GM18517 (cell line): ENCODE results near the gene KCTD1.
A peak's percentile ranks its signal among the peaks of the same experiment; 100 is the strongest.
"Not testable (repeated sequence)": the region's sequence is repeated elsewhere in the genome, so short reads cannot be mapped to it uniquely, and the experiment has no call there.

Experiments used
- ATAC-seq: cut with Tn5 transposase; IDR thresholded peaks from one replicate; pipeline ENCODE4 v1.9.1; 2021; ENCODE audit warnings: mild to moderate bottlenecking, moderate library complexity; ENCODE audit not compliant: unreplicated experiment

Gene KCTD1

DNA sequence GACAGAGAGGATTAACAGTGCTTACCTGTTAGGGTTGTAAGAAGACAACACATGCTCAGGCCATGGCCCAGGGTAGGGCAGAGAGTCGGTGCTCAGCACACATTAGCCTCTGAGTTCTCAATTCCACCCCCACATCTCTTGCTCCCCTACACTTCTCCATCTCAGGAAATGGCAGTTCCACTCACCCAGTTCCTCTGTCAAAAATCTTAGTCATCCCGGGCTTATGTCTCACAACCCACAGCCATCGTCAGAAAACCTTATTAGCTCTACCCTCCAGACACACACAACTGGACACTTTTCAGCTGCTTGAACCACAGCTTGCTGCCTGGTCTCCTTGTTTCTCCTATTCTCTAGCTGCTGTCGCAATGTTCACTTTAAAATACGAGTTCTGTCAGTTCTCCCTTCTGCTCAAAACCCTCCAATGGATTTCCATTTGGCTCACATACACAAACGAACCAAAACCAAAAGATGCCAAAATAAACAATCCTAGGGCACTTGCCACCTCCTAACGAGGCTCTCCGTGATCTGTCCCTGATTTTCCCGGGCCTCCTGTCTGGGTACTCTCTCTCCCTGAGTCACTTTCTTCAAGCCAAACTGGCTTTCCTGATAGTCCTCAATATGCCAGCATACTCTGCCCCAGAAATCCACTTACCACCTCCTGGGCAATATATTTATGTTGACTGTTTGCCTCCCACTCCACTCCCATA, 89.7 kb downstream of the KCTD1 start:
- ATAC-seq = peak; percentile 54

GRCh38 chr18:26457611-26458353, 90.6 kb downstream of the KCTD1 start:
- no peak for ATAC-seq

- no peak for ATAC-seq
Measured at GRCh38 chr18:26457195-26457594, 91.2 kb downstream of the KCTD1 start.

GRCh38 chr18:26456070-26456491, 92.3 kb downstream of the KCTD1 start:
- no peak for ATAC-seq

DNA sequence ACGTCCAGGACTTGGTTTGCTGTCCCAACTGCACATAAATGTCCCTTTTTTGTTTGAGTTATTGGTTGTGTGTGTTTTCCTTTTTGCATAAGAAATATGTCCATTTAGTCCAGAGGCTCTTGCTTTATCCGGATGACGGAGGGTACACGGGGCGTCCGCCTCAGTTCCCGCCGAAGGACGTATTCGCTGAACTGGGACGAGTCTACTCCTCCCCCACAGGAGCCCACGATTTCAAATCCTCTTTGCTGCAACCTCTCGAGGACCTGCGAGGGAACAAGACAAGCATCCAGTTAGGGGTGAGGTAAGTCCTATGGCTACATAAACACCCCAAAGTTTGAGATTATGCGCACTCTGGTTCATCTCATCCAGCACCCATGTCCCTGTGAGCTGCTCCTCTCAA, 92.7 kb downstream of the KCTD1 start:
- ATAC-seq = no peak

DNA sequence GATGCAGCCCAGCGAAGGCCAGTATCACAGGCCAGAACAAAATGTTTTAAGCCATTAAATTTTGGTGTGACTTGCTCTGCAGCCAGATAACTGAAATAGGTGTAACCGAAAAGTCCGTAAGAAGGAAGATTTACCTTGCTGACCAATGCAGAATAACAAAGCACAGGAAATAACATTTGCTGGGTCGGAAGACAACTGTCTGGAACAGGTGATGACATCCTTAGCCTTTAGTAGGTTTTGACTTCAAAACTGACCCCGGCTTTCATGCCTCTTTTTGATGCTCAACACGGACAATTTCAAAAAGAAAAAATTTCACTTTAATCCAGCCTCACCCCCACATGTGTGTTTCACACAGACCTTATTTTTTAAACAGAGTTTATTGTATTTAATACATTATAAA, 93.7 kb downstream of the KCTD1 start:
- ATAC-seq = no peak

DNA sequence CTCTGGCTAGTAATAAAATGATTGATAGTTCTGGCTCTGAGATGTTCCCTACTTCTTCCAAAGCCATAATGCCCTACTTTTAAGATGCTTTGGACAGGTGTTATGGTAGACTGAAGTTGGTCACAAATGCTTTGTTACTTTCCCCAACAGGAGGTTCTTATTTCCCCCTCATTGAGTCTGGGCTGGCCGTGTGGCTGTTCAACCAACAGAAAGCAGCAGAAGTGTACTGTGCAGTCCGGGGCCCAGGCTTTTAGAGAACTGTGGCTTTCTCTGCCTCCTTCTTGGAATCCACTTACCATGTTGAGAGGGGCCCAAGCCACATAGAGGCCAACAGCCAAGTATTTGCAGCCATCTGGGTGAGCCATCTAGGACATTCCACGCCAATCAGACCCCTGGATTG, 94.2 kb downstream of the KCTD1 start:
- ATAC-seq = no peak

- peak; percentile 42 for ATAC-seq
Measured at GRCh38 chr18:26453386-26453901, 94.9 kb downstream of the KCTD1 start.

DNA sequence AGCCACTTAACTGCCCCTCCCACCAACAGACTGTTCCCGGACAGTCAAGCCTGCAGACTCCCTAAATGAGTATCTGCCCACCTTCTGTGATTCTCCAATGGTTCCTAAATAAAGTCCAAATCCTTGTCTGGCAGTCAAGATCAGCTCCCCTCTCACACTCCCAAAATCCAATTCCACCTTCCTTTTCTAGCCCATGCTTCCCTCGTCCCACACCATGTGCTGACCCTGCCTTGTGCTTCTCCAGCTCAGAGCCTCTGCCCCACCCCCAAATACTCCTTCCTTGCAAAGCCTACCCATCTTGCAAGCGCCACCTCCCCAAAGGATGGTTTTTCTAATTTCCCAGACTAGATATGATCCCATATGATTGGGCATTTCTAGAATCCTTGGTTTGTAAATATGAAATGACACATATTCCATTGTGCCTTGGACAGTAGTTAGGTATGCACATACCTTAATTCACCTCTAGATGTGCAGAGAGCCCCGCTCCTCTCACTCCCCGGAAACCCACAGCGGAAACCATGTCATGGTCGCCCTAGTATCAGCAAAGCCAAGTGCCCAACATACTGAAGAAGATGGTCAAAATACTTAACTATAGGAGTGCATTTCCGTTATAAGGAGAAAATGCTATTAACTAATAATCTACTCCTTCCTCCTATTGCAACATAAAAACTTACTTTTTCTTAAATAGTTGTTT, 97.2 kb downstream of the KCTD1 start:
- no peak for ATAC-seq

- peak; percentile 53 for ATAC-seq
Measured at GRCh38 chr18:26448714-26449159, 99.6 kb downstream of the KCTD1 start.

- no peak for ATAC-seq
Measured at GRCh38 chr18:26443853-26444252, 104.5 kb downstream of the KCTD1 start.

DNA sequence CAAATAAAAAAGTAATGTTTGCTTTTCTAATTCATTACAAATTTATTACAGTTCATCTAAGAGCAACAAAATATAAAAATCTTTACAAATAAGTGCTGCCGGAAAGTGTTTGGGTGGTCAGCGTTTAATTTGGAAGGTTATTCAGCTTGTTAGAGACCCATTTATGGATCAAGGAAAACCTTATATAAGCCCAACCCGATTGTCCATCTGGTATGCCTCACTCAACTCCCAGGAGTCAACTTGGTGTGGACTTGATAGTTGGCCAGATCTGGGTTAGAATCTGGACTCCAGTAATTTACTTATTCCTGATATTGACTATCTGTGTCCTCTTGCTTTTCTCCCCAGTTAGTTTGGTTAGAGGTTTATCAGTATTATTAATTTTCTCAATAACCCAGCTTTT, 106.2 kb downstream of the KCTD1 start:
- no peak for ATAC-seq

GRCh38 chr18:26440644-26441043, 107.7 kb downstream of the KCTD1 start:
- no peak for ATAC-seq

DNA sequence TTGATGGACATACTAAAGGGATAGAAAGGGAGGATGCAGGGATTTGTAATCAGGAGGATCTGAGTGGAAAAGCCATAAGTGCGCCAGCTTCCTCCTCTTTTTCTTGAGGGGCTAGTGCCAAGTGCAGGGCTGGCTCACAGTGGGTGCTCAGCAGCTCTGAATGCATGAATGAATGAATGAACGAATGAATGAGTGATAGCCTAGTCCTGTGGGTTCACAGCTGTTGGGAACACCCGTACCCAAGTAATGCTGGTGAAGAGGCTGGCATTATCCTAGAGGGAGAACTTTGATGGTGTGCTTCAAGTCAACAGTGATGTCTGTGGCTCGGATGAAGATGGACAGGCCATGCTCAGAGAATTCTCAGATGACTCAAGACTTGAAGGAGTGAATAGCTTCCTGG, 108.8 kb downstream of the KCTD1 start:
- no peak for ATAC-seq

GRCh38 chr18:26438980-26439379, 109.4 kb downstream of the KCTD1 start:
- ATAC-seq = peak; percentile 99

DNA sequence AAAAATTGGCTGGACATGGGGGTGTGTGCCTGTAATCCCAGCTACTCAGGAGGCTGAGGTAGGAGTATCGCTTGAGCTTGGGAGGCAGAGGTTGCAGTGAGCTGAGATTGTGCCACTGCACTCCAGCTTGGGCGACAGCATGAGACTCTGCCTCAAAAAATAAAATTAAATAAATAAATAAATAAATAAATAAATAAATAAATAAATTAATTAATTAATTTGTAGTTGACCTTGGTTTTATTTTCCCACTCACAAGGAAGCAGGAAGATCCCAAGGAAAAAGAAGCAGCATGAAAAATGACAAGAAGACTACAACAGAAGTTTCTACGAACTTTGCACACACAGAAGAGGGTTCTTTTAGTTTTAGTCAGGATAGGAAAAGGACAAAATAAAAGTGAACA, 110.7 kb downstream of the KCTD1 start:
- not testable (repeated sequence) for ATAC-seq

- no peak for ATAC-seq
Measured at GRCh38 chr18:26436176-26437051, 111.9 kb downstream of the KCTD1 start.

DNA sequence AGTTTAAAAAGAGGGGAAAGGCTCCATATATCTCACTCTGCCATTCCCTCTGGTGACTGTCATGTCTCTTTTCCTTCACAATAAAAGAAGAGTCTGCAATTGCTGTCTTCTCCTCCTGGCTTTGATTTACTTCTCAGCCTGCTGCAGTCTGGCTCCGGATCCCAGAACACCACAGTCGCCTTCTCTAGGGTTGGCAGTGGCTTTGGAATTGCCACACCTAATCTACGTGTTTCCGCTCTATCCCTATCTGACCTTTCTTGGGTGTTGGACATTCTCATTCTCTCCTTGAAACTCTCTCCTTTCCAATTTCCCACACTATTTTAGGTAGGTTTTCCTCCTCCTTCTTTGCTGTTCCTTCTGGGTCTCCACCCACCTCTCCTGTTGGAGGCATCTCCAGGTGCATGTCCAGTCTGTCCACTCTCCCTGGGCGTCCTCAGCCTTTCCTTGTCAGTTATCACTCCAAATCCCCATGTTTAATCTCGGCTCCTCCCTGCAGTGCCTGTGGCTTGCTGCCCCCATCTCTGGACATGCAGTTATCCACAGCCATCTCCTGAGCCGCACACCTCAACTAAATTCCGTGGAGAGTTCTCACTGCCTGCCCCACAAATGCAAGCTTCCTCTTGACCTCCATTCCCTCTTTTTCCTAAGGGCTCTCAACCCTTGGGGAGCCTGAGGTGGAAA, 112.8 kb downstream of the KCTD1 start:
- no peak for ATAC-seq

DNA sequence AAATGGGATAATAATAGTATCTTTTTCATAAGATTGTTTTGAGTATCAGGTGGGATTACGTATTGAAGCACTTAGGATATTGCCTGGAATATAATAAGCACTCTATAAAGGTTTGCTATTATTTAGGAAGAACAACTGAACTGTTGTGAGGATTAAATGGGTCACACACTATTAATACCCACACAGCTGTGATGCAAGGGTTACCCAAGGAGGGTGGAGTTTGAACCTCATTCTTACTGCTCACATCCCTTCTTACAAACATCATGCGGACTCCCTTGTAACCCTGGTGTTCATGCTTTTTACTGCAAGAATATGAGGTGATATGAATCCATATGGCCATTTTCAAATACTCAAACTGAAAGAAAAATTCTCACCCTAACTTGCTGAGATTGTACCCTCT, 113.5 kb downstream of the KCTD1 start:
- ATAC-seq = no peak
